Measurements from ENCODE around the gene NSD2.
"Not testable (repeated sequence)": the region's sequence is repeated elsewhere in the genome, so short reads cannot be mapped to it uniquely, and the experiment has no call there.

NSD2 gene

GRCh38 chr4:2009651-2010233 is 138.5 kb downstream of the NSD2 start:
- H3K27ac ChIP-seq, result peak overlapping the region; percentile 99
- peak overlapping the region; percentile 82 for H3K4me3 ChIP-seq (ENCODE audit: low read depth, low read length)
- no peaks in the 10 kb centered on the region for H3K9me3 ChIP-seq (ENCODE audit: control insufficient read depth, low read length)
- peaks cover 4% of the 10 kb centered on the region for H3K4me1 ChIP-seq
- peak overlapping the region; percentile 78 for H3K4me2 ChIP-seq (ENCODE audit: low read length)
- peaks cover 13% of the 10 kb centered on the region for H3K79me2 ChIP-seq
- peak overlapping the region; percentile 98 for H2AFZ ChIP-seq
- H3K27me3 ChIP-seq (ENCODE audit: control insufficient read depth, insufficient read depth, low read length), result no peaks in the 10 kb centered on the region
- TF ChIP-seq, protein P1, sequence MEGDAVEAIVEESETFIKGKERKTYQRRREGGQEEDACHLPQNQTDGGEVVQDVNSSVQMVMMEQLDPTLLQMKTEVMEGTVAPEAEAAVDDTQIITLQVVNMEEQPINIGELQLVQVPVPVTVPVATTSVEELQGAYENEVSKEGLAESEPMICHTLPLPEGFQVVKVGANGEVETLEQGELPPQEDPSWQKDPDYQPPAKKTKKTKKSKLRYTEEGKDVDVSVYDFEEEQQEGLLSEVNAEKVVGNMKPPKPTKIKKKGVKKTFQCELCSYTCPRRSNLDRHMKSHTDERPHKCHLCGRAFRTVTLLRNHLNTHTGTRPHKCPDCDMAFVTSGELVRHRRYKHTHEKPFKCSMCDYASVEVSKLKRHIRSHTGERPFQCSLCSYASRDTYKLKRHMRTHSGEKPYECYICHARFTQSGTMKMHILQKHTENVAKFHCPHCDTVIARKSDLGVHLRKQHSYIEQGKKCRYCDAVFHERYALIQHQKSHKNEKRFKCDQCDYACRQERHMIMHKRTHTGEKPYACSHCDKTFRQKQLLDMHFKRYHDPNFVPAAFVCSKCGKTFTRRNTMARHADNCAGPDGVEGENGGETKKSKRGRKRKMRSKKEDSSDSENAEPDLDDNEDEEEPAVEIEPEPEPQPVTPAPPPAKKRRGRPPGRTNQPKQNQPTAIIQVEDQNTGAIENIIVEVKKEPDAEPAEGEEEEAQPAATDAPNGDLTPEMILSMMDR (IDR thresholded peaks at IDR 0.05), result peak; percentile 16
- peak overlapping the region; percentile 67 for H3K9ac ChIP-seq
- no peaks in the 10 kb centered on the region for H3K36me3 ChIP-seq (ENCODE audit: control insufficient read depth, insufficient read depth, low read length)

DNA sequence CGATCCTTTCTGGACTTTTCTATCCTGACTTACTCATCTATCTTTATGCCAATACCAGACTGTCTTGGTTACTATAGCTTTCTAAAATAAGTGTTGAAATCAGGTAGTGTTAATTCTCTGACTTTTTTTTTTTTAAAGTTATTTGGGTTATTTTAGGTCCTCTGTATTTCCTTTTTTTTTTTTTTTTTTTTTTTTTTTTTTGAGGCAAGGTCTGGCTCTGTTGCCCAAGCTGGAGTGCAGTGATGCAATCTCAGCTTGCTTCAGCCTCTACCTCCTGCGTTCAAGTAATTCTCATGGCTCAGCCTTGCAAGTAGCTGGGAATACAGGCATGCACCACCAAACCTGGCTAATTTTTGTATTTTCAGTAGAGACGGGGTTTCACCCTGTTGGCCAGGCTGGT is 140.4 kb downstream of the NSD2 start:
- TF ChIP-seq, protein P1 (IDR thresholded peaks at IDR 0.05), result no peak

GRCh38 chr4:2015008-2015407 is 143.8 kb downstream of the NSD2 start:
- Histone ChIP-seq H3K4me1 (no peaks in the 10 kb centered on the region), H3K36me3 (ENCODE audit: control insufficient read depth, insufficient read depth, low read length) (no peaks in the 10 kb centered on the region), H3K27ac (peak overlapping the region; percentile 36), H3K4me2 (ENCODE audit: low read length) (no peak overlapping the region), H3K27me3 (ENCODE audit: control insufficient read depth, insufficient read depth, low read length) (no peaks in the 10 kb centered on the region), H3K9me3 (ENCODE audit: control insufficient read depth, low read length) (no peaks in the 10 kb centered on the region), H2AFZ (no peak overlapping the region), H3K4me3 (ENCODE audit: low read depth, low read length) (no peak overlapping the region), H3K9ac (no peak overlapping the region), H3K79me2 (no peaks in the 10 kb centered on the region)
- TF ChIP-seq, protein P1 (IDR thresholded peaks at IDR 0.05), result no peak

More for the DNA sequence above, 140.4 kb downstream of the NSD2 start:
- Histone ChIP-seq H3K27ac (no peak overlapping the region), H3K4me3 (ENCODE audit: low read depth, low read length) (no peak overlapping the region), H3K36me3 (ENCODE audit: control insufficient read depth, insufficient read depth, low read length) (no peaks in the 10 kb centered on the region), H3K27me3 (ENCODE audit: control insufficient read depth, insufficient read depth, low read length) (no peaks in the 10 kb centered on the region), H3K4me1 (peaks cover 4% of the 10 kb centered on the region), H3K4me2 (ENCODE audit: low read length) (no peak overlapping the region), H3K9ac (no peak overlapping the region), H3K9me3 (ENCODE audit: control insufficient read depth, low read length) (no peaks in the 10 kb centered on the region), H3K79me2 (peaks cover 10% of the 10 kb centered on the region), H2AFZ (no peak overlapping the region)

DNA sequence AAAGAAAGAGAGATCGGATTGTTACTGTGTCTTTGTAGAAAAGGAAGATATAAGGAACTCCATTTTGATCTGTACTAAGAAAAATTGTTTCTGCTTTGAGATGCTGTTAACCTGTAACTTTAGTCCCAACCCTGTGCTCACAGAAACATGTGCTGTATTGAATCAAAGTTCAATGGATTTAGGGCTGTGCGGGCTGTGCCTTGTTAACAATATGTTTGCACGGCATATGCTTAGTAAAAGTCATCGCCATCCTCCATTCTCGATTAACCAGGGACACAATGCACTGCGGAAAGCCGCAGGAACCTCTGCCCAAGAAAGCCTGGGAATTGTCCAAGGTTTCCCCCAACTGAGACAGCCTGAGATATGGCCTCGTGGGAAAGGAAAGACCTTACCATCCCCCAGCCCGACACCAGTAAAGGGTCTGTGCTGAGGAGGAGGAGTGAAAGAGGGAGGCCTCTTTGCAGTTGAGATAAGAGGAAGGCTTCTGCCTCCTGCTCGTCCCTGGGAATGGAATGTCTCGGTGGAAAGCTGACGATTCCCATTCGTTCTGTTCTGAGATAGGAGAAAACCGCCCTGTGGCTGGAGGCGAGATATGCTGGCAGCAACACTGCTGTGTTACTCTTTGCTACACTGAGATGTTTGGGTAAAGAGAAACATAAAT is 150.3 kb downstream of the NSD2 start:
- H3K36me3 ChIP-seq (ENCODE audit: control insufficient read depth, insufficient read depth, low read length); H3K4me2 ChIP-seq (ENCODE audit: low read length); H3K9ac ChIP-seq; H3K4me3 ChIP-seq (ENCODE audit: low read depth, low read length); H3K27me3 ChIP-seq (ENCODE audit: control insufficient read depth, insufficient read depth, low read length); H3K4me1 ChIP-seq; H2AFZ ChIP-seq; H3K9me3 ChIP-seq (ENCODE audit: control insufficient read depth, low read length); H3K79me2 ChIP-seq; H3K27ac ChIP-seq: not testable (repeated sequence)

- Histone ChIP-seq H3K79me2 (no peaks in the 10 kb centered on the region), H3K4me2 (ENCODE audit: low read length) (no peak overlapping the region), H3K27ac (no peak overlapping the region), H3K9me3 (ENCODE audit: control insufficient read depth, low read length) (no peaks in the 10 kb centered on the region), H2AFZ (no peak overlapping the region), H3K4me3 (ENCODE audit: low read depth, low read length) (no peak overlapping the region), H3K36me3 (ENCODE audit: control insufficient read depth, insufficient read depth, low read length) (no peaks in the 10 kb centered on the region), H3K27me3 (ENCODE audit: control insufficient read depth, insufficient read depth, low read length) (no peaks in the 10 kb centered on the region), H3K4me1 (no peaks in the 10 kb centered on the region), H3K9ac (no peak overlapping the region)
- TF ChIP-seq, protein P1 (IDR thresholded peaks at IDR 0.05), result no peak
These were observed 153.5 kb downstream of the NSD2 start for GRCh38 chr4:2024683-2025082.

Measured in parathyroid adenoma (tissue), 2 donors.